Gastroesophageal sphincter (tissue), 4 donors: Measurements from ENCODE around the gene SPEM2. TPM values are rescaled to one million over a fixed set of nuclear protein-coding genes. Genes with fewer than 3 reads are reported as not detected.

Source experiments
- ATAC-seq: fragments of 150-250 bp; one replicate; pipeline ENCODE4 v1.9.1; 2016; ENCODE audit warnings: mild to moderate bottlenecking, moderate library complexity
- H3K27ac ChIP-seq, 4 donors: fragments of 200-600 bp; sonication (generic) in 3 of 4; 1 replicate in 3 of 4; 2 replicates in 1 of 4; pipeline ENCODE4 v1.5.1; 2016 to 2019
- H3K27me3 ChIP-seq: fragments of 200-600 bp; sonication (generic); one replicate; pipeline ENCODE4 v1.5.1; 2019
- H3K36me3 ChIP-seq, 2 donors: fragments of 200-600 bp; sonication (generic); one replicate each; pipeline ENCODE4 v1.5.1; 2019; ENCODE audit warnings: control low read depth in 1 of 2
- H3K4me1 ChIP-seq, 3 donors: fragments of 200-600 bp; sonication (generic); 1 replicate in 2 of 3; 2 replicates in 1 of 3; pipeline ENCODE4 v1.5.1; 2016 to 2019; ENCODE audit warnings: control low read depth in 2 of 3
- H3K4me3 ChIP-seq, 2 donors: fragments of 200-600 bp; sonication (generic); one replicate each; pipeline ENCODE4 v1.5.1; 2019; ENCODE audit warnings: mild to moderate bottlenecking in 1 of 2, moderate library complexity in 1 of 2
- H3K9me3 ChIP-seq, 3 donors: fragments of 200-600 bp; sonication (generic); one replicate each; pipeline ENCODE4 v1.5.1; 2017 to 2019; ENCODE audit warnings: control low read depth in 2 of 3
- EP300 ChIP-seq: sonication (generic); formaldehyde crosslinking; IDR thresholded peaks from one replicate; pipeline ENCODE4 v1.6.1; 2017; ENCODE audit warnings: antibody characterized with exemption, mild to moderate bottlenecking
- POLR2A ChIP-seq, 2 donors: fragments of 450-650 bp; IDR thresholded peaks; one replicate each; pipeline ENCODE4 v1.6.1; 2017; ENCODE audit warnings: antibody characterized with exemption in 2 of 2, mild to moderate bottlenecking in 2 of 2, moderate library complexity in 1 of 2
- POLR2AphosphoS5 ChIP-seq: sonication (generic); formaldehyde crosslinking; IDR thresholded peaks from one replicate; pipeline ENCODE4 v1.6.1; 2017; ENCODE audit warnings: antibody characterized with exemption
- WGBS, 2 donors: methylation state at CpG; one replicate each; pipeline ENCODE4 v1.1.5; 2018; ENCODE audit warnings: low coverage in 1 of 2; 5-methylcytosine and 5-hydroxymethylcytosine counted together
- total RNA-seq, 4 donors: library from RNA; depleted of rRNA; stranded (reverse); fragments of >200 nt; gene quantifications; one replicate each; pipeline ENCODE4 v1.1.0, GENCODE V29; 2016
- TF ChIP-seq, protein P1 (sequence below), 4 experiments: fragments of 200-600 bp in 2 of 4; fragments of 450-650 bp in 2 of 4; sonication (generic) in 1 of 4; IDR thresholded peaks; one replicate each; pipeline ENCODE4 v1.5.1; 2017 to 2019; ENCODE audit warnings: antibody characterized with exemption in 4 of 4, mild to moderate bottlenecking in 2 of 4, moderate library complexity in 2 of 4

The SPEM2 gene
- total RNA-seq, 4 donors from 2014 or later, result not detected

GRCh38 chr17:7403727-7403976 lies 21.8 kb upstream of the SPEM2 start:
- peaks cover 0 to 7% of the 10 kb centered on the region in 2 donors for H3K36me3 ChIP-seq
- ATAC-seq, result peak; percentile 65
- peak overlapping the region; percentile 91 to 95 (median 93) for H3K27ac ChIP-seq
- peak overlapping the region; percentile 37 to 88 for H3K4me3 ChIP-seq
- peaks cover 4 to 65% (median 24%) of the 10 kb centered on the region in 3 donors for H3K4me1 ChIP-seq
- no peak for TF ChIP-seq POLR2A (IDR thresholded peaks at IDR 0.05)
- TF ChIP-seq EP300, result no peak
- TF ChIP-seq, protein P1, sequence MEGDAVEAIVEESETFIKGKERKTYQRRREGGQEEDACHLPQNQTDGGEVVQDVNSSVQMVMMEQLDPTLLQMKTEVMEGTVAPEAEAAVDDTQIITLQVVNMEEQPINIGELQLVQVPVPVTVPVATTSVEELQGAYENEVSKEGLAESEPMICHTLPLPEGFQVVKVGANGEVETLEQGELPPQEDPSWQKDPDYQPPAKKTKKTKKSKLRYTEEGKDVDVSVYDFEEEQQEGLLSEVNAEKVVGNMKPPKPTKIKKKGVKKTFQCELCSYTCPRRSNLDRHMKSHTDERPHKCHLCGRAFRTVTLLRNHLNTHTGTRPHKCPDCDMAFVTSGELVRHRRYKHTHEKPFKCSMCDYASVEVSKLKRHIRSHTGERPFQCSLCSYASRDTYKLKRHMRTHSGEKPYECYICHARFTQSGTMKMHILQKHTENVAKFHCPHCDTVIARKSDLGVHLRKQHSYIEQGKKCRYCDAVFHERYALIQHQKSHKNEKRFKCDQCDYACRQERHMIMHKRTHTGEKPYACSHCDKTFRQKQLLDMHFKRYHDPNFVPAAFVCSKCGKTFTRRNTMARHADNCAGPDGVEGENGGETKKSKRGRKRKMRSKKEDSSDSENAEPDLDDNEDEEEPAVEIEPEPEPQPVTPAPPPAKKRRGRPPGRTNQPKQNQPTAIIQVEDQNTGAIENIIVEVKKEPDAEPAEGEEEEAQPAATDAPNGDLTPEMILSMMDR (IDR thresholded peaks at IDR 0.05), result no peak
- TF ChIP-seq POLR2AphosphoS5, result no peak
- no peaks in the 10 kb centered on the region for H3K27me3 ChIP-seq
- no CpG with 5 or more reads among the region's 13 CpGs for WGBS, 2 donors
- H3K9me3 ChIP-seq, result no peaks in the 10 kb centered on the region

DNA sequence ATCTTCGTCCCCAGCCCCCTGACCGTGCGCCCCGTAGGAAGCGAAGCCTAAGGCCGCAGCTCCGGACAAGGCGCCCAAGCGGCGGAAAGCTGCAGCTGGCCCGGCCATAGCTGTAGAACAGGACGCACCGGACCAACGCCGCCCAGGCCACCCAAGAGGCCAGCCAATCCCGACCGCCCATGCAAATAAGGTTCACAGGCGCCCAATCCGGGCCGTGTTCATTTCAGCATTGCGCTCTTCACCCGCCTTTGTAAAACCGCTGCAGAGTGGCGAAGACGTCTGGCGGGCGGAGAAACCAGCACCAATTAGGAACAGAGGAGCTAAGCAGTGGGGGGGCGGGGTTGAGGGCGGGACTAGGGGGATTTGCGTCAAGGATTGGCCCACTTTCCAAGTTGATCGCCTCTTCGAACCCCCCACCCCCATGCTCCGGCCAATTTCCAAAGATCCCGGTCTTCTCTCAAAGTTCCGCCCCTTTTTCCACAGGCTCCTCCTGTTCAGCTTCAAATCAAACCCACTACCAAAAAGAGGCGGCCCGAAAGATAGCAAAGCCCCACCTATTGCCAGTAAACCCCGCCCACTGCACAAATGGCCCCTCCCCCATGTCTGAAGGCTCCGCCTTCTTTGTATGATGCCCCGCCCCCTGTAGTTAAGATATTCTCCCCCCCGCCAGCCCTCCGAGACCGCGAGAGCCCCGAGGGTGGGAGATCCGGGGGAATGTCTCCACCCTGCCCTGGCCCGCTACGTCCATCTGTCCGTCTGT lies 21.3 kb upstream of the SPEM2 start, which contains the start of gene TMEM256:
Gene TMEM256, minus strand, starts transcription at position 121 of the 760 bp plus-strand sequence. Its CDS starts 13 bp downstream, at position 108.
- Histone ChIP-seq H3K36me3 (peaks cover 0 to 12% of the 10 kb centered on the region in 2 donors), H3K27ac (peak within 1 kb of the TSS; percentile 91 to 95 (median 93)), H3K4me1 (peaks cover 4 to 65% (median 24%) of the 10 kb centered on the region in 3 donors), H3K27me3 (no peaks in the 10 kb centered on the region), H3K9me3 (no peaks in the 10 kb centered on the region), H3K4me3 (peak within 1 kb of the TSS; percentile 70 to 88)
- TF ChIP-seq, protein P1 (IDR thresholded peaks at IDR 0.05), result peak in 2 of 4 experiments; percentile 27 to 35
- TF ChIP-seq EP300, result no peak
- TF ChIP-seq POLR2A (IDR thresholded peaks at IDR 0.05), result peak; percentile 89 to 91
- TF ChIP-seq POLR2AphosphoS5, result peak; percentile 91
- WGBS, 2 donors, result 2% methylated on average over 11 of the region's 49 CpGs; no CpG with 5 or more reads in 1 of the 2 donors
- peak; percentile 94 for ATAC-seq

- 0% methylated on average over 9 of the region's 65 CpGs; no CpG with 5 or more reads in 1 of the 2 donors for WGBS, 2 donors
- Histone ChIP-seq H3K27me3 (no peaks in the 10 kb centered on the region), H3K4me3 (peak overlapping the region; percentile 70 to 88), H3K4me1 (peaks cover 4 to 65% (median 24%) of the 10 kb centered on the region in 3 donors), H3K9me3 (no peaks in the 10 kb centered on the region), H3K36me3 (peaks cover 0 to 19% of the 10 kb centered on the region in 2 donors), H3K27ac (peak overlapping the region; percentile 77 to 95 (median 93))
- TF ChIP-seq, protein P1 (IDR thresholded peaks at IDR 0.05), result peak in 3 of 4 experiments; percentile 7 to 23 (median 22)
- TF ChIP-seq POLR2A (IDR thresholded peaks at IDR 0.05) (peak; percentile 74 to 77), POLR2AphosphoS5 (no peak)
- ATAC-seq, result peak; percentile 64
Measured at GRCh38 chr17:7404737-7405349, 20.6 kb upstream of the SPEM2 start.

GRCh38 chr17:7405350-7406234 lies 19.8 kb upstream of the SPEM2 start:
- no peak for ATAC-seq
- peaks cover 4 to 63% (median 24%) of the 10 kb centered on the region in 3 donors for H3K4me1 ChIP-seq
- H3K27ac ChIP-seq, result peak overlapping the region; percentile 77 to 95 (median 93)
- TF ChIP-seq POLR2AphosphoS5, result no peak
- TF ChIP-seq, protein P1 (IDR thresholded peaks at IDR 0.05), result no peak
- TF ChIP-seq POLR2A (IDR thresholded peaks at IDR 0.05), result no peak
- TF ChIP-seq EP300, result no peak
- H3K27me3 ChIP-seq, result no peaks in the 10 kb centered on the region
- peaks cover 0 to 26% of the 10 kb centered on the region in 2 donors for H3K36me3 ChIP-seq
- no peaks in the 10 kb centered on the region for H3K9me3 ChIP-seq
- H3K4me3 ChIP-seq, result peak overlapping the region; percentile 70 to 88
- WGBS, 2 donors, result 5 to 29% methylated on average over 1 to 4 of the region's 38 CpGs
